ENCODE results near the gene KAT5. TPM values are rescaled to one million over a fixed set of nuclear protein-coding genes. Genes with fewer than 3 reads are reported as not detected.

Gene KAT5
- total and polyA plus RNA-seq, 2 of the 13 experiments (the other 11 are each of a cell fraction or from before 2014, with no cell fraction given), result 35.2 to 48.3 TPM

- no peak for TF ChIP-seq HIC2 (CRISPR knock-in tag; IDR thresholded peaks at IDR 0.05; ENCODE audit: low read depth)
- TF ChIP-seq MTF2 (CRISPR knock-in tag; IDR thresholded peaks at IDR 0.05; ENCODE audit: borderline replicate concordance), result no peak
- TF ChIP-seq GRHL1 (CRISPR knock-in tag; conservative IDR thresholded peaks at IDR 0.05), result no peak
- TF ChIP-seq DNMT1 (CRISPR knock-in tag; IDR thresholded peaks at IDR 0.05), result no peak
- TF ChIP-seq FOXK2 (IDR thresholded peaks at IDR 0.05), result no peak
- no peak for TF ChIP-seq JARID2 (CRISPR knock-in tag; IDR thresholded peaks at IDR 0.05; ENCODE audit: insufficient replicate concordance)
- TF ChIP-seq ZFP91 (CRISPR knock-in tag; IDR thresholded peaks at IDR 0.05; ENCODE audit: borderline replicate concordance), result peak; percentile 49
- no peak for TF ChIP-seq ZNF530 (CRISPR knock-in tag; IDR thresholded peaks at IDR 0.05; ENCODE audit: low read depth)
- TF ChIP-seq PHF8 (CRISPR knock-in tag; IDR thresholded peaks at IDR 0.05), result peak; percentile 83
- no peak for TF ChIP-seq CCAR2 (optimal IDR thresholded peaks at IDR 0.05; ENCODE audit: low read depth, low read length)
- 0 out of 2 replicates have a peak, but pooled peaks have one; percentile 38 for TF ChIP-seq HCFC1 (IDR thresholded peaks at IDR 0.05; ENCODE audit: low read depth, low read length)
- TF ChIP-seq, protein P1, sequence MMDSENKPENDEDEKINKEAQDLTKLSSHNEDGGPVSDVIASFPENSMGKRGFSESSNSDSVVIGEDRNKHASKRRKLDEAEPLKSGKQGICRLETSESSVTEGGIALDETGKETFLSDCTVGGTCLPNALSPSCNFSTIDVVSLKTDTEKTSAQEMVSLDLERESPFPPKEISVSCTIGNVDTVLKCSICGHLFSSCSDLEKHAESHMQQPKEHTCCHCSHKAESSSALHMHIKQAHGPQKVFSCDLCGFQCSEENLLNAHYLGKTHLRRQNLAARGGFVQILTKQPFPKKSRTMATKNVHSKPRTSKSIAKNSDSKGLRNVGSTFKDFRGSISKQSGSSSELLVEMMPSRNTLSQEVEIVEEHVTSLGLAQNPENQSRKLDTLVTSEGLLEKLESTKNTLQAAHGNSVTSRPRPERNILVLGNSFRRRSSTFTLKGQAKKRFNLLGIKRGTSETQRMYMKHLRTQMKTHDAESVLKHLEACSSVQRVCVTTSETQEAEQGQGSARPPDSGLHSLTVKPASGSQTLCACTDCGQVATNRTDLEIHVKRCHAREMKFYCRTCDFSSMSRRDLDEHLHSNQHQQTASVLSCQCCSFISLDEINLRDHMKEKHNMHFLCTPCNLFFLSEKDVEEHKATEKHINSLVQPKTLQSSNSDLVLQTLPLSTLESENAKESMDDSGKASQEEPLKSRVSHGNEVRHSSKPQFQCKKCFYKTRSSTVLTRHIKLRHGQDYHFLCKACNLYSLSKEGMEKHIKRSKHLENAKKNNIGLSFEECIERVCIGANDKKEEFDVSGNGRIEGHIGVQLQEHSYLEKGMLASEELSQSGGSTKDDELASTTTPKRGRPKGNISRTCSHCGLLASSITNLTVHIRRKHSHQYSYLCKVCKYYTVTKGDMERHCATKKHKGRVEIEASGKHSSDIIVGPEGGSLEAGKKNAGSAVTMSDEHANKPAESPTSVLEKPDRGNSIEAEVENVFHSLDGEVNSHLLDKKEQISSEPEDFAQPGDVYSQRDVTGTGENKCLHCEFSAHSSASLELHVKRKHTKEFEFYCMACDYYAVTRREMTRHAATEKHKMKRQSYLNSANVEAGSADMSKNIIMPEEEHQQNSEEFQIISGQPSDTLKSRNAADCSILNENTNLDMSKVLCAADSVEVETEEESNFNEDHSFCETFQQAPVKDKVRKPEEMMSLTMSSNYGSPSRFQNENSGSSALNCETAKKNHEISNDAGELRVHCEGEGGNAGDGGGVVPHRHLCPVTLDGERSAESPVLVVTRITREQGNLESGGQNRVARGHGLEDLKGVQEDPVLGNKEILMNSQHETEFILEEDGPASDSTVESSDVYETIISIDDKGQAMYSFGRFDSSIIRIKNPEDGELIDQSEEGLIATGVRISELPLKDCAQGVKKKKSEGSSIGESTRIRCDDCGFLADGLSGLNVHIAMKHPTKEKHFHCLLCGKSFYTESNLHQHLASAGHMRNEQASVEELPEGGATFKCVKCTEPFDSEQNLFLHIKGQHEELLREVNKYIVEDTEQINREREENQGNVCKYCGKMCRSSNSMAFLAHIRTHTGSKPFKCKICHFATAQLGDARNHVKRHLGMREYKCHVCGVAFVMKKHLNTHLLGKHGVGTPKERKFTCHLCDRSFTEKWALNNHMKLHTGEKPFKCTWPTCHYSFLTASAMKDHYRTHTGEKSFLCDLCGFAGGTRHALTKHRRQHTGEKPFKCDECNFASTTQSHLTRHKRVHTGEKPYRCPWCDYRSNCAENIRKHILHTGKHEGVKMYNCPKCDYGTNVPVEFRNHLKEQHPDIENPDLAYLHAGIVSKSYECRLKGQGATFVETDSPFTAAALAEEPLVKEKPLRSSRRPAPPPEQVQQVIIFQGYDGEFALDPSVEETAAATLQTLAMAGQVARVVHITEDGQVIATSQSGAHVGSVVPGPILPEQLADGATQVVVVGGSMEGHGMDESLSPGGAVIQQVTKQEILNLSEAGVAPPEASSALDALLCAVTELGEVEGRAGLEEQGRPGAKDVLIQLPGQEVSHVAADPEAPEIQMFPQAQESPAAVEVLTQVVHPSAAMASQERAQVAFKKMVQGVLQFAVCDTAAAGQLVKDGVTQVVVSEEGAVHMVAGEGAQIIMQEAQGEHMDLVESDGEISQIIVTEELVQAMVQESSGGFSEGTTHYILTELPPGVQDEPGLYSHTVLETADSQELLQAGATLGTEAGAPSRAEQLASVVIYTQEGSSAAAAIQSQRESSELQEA (CRISPR knock-in tag; IDR thresholded peaks at IDR 0.05; ENCODE audit: not compliant biosample characterization), result no peak
- 0 out of 2 replicates have a peak, but pooled peaks have one; percentile 50 for TF ChIP-seq ZNF546 (CRISPR knock-in tag; conservative IDR thresholded peaks at IDR 0.05)
- peak; percentile 77; the same call in 1 of the 2 replicates for TF ChIP-seq TMF1 (CRISPR knock-in tag; IDR thresholded peaks at IDR 0.05; ENCODE audit: low read depth)
- TF ChIP-seq CCDC6 (CRISPR knock-in tag; IDR thresholded peaks at IDR 0.05), result no peak
Measured at GRCh38 chr11:65662799-65663638, 49.0 kb upstream of the KAT5 start, which contains the start of gene RELA (continued).
